Mucosa of rectum (tissue), 2 donors: ENCODE results near the gene CSF2RB.

Source experiments
- H3K27ac ChIP-seq, 2 donors: one replicate each; pipeline ENCODE4 v1.7.0; 2013; ENCODE audit warnings: inconsistent platforms in 2 of 2, low read depth in 2 of 2, low read length in 2 of 2
- H3K27me3 ChIP-seq, 2 donors: one replicate each; pipeline ENCODE4 v1.7.0; 2013; ENCODE audit warnings: low read length in 2 of 2; ENCODE audit not compliant: control insufficient read depth in 2 of 2, insufficient read depth in 2 of 2
- H3K36me3 ChIP-seq, 2 donors: one replicate each; pipeline ENCODE4 v1.7.0; 2013; ENCODE audit warnings: low read length in 2 of 2; ENCODE audit not compliant: control insufficient read depth in 2 of 2, insufficient read depth in 2 of 2
- H3K4me1 ChIP-seq, 2 donors: one replicate each; pipeline ENCODE4 v1.7.0; 2013; ENCODE audit warnings: low read length in 2 of 2, mild to moderate bottlenecking in 1 of 2; ENCODE audit not compliant: control insufficient read depth in 2 of 2, insufficient read depth in 2 of 2
- H3K4me3 ChIP-seq, 2 donors: one replicate each; pipeline ENCODE4 v1.7.0; 2013; ENCODE audit warnings: low read length in 2 of 2
- H3K9ac ChIP-seq, 2 donors: one replicate each; pipeline ENCODE4 v1.7.0; 2013; ENCODE audit warnings: low read length in 2 of 2, low read depth in 1 of 2, mild to moderate bottlenecking in 1 of 2
- H3K9me3 ChIP-seq, 2 donors: one replicate each; pipeline ENCODE4 v1.7.0; 2013; ENCODE audit warnings: low read length in 2 of 2; ENCODE audit not compliant: control insufficient read depth in 2 of 2
- donor health status: healthy.
- donor health status: Normal muscosa, but diverticular disease.

Gene CSF2RB

GRCh38 chr22:36872866-36873498 lies 40.4 kb upstream of the CSF2RB start:
- H3K36me3 ChIP-seq = peaks cover 0 to 6% of the 10 kb centered on the region in 2 donors
- peaks cover 0 to 4% of the 10 kb centered on the region in 2 donors for H3K4me1 ChIP-seq
- no peak overlapping the region for H3K4me3 ChIP-seq
- H3K9me3 ChIP-seq = no peaks in the 10 kb centered on the region
- H3K9ac ChIP-seq = no peak overlapping the region
- no peaks in the 10 kb centered on the region for H3K27me3 ChIP-seq
- peak overlapping the region in 1 of 2 donors; percentile 71 for H3K27ac ChIP-seq

GRCh38 chr22:36873614-36874308 lies 39.7 kb upstream of the CSF2RB start:
- Histone ChIP-seq H3K9me3 (no peaks in the 10 kb centered on the region), H3K27ac (peak overlapping the region; percentile 51 to 71), H3K4me1 (peaks cover 0 to 4% of the 10 kb centered on the region in 2 donors), H3K27me3 (no peaks in the 10 kb centered on the region), H3K36me3 (peaks cover 0 to 6% of the 10 kb centered on the region in 2 donors), H3K4me3 (no peak overlapping the region), H3K9ac (peak overlapping the region in 1 of 2 donors; percentile 11)

GRCh38 chr22:36874309-36874696 lies 39.1 kb upstream of the CSF2RB start:
- no peaks in the 10 kb centered on the region for H3K27me3 ChIP-seq
- peak overlapping the region; percentile 51 to 71 for H3K27ac ChIP-seq
- H3K4me3 ChIP-seq = no peak overlapping the region
- peaks cover 0 to 4% of the 10 kb centered on the region in 2 donors for H3K4me1 ChIP-seq
- no peak overlapping the region for H3K9ac ChIP-seq
- peaks cover 0 to 6% of the 10 kb centered on the region in 2 donors for H3K36me3 ChIP-seq
- no peaks in the 10 kb centered on the region for H3K9me3 ChIP-seq

- Histone ChIP-seq H3K4me3 (no peak overlapping the region), H3K27me3 (no peaks in the 10 kb centered on the region), H3K9ac (no peak overlapping the region), H3K9me3 (no peaks in the 10 kb centered on the region), H3K4me1 (peaks cover 0 to 4% of the 10 kb centered on the region in 2 donors), H3K27ac (peak overlapping the region; percentile 51 to 71), H3K36me3 (peaks cover 0 to 6% of the 10 kb centered on the region in 2 donors)
Observed at GRCh38 chr22:36874736-36875135, 38.7 kb upstream of the CSF2RB start.

GRCh38 chr22:36875741-36876140 lies 37.7 kb upstream of the CSF2RB start:
- Histone ChIP-seq H3K9ac (no peak overlapping the region), H3K27ac (no peak overlapping the region), H3K4me3 (no peak overlapping the region), H3K4me1 (peaks cover 0 to 4% of the 10 kb centered on the region in 2 donors), H3K36me3 (peaks cover 0 to 6% of the 10 kb centered on the region in 2 donors), H3K9me3 (no peaks in the 10 kb centered on the region), H3K27me3 (no peaks in the 10 kb centered on the region)

GRCh38 chr22:36879775-36880174 lies 33.7 kb upstream of the CSF2RB start:
- Histone ChIP-seq H3K4me3 (no peak overlapping the region), H3K27ac (no peak overlapping the region), H3K4me1 (no peaks in the 10 kb centered on the region)

GRCh38 chr22:36881504-36882245 lies 31.8 kb upstream of the CSF2RB start:
- peaks cover 0 to 4% of the 10 kb centered on the region in 2 donors for H3K27me3 ChIP-seq
- no peak overlapping the region for H3K9ac ChIP-seq
- peaks cover 2 to 3% of the 10 kb centered on the region in 2 donors for H3K9me3 ChIP-seq
- H3K4me3 ChIP-seq = no peak overlapping the region
- no peak overlapping the region for H3K27ac ChIP-seq
- H3K36me3 ChIP-seq = no peaks in the 10 kb centered on the region
- H3K4me1 ChIP-seq = no peaks in the 10 kb centered on the region

More at GRCh38 chr22:36879775-36880174, 33.7 kb upstream of the CSF2RB start:
- Histone ChIP-seq H3K9ac (no peak overlapping the region), H3K36me3 (peaks cover 0 to 4% of the 10 kb centered on the region in 2 donors), H3K27me3 (no peaks in the 10 kb centered on the region), H3K9me3 (peaks cover 2 to 3% of the 10 kb centered on the region in 2 donors)

- H3K36me3 ChIP-seq = no peaks in the 10 kb centered on the region
- H3K27ac ChIP-seq = no peak overlapping the region
- H3K27me3 ChIP-seq = peaks cover 0 to 4% of the 10 kb centered on the region in 2 donors
- no peaks in the 10 kb centered on the region for H3K4me1 ChIP-seq
- H3K9me3 ChIP-seq = peaks cover 2 to 3% of the 10 kb centered on the region in 2 donors
- no peak overlapping the region for H3K4me3 ChIP-seq
- H3K9ac ChIP-seq = no peak overlapping the region
Observed at GRCh38 chr22:36884349-36885158, 28.9 kb upstream of the CSF2RB start.

GRCh38 chr22:36885474-36885873 lies 28.0 kb upstream of the CSF2RB start:
- no peak overlapping the region for H3K9ac ChIP-seq
- no peaks in the 10 kb centered on the region for H3K4me1 ChIP-seq
- H3K36me3 ChIP-seq = no peaks in the 10 kb centered on the region
- peaks cover 0 to 4% of the 10 kb centered on the region in 2 donors for H3K27me3 ChIP-seq
- peaks cover 2 to 3% of the 10 kb centered on the region in 2 donors for H3K9me3 ChIP-seq
- no peak overlapping the region for H3K4me3 ChIP-seq
- no peak overlapping the region for H3K27ac ChIP-seq
